Activated CD4-positive, alpha-beta T cell treated with anti-CD3 and anti-CD28 coated beads, Interleukin-2, amount 10 ng/mL, durations not matched to agents 7 days and 5 days (primary cell): ENCODE data around the gene CDC23. TPM values are rescaled to one million over a fixed set of nuclear protein-coding genes. Genes with fewer than 3 reads are reported as not detected.
A peak's percentile ranks its signal among the peaks of the same experiment; 100 is the strongest.
"Not testable (repeated sequence)": the region's sequence is repeated elsewhere in the genome, so short reads cannot be mapped to it uniquely, and the experiment has no call there.

Experiments used
- CTCF ChIA-PET: fragments of 350-600 bp; sonication (Branson Sonifier 250); formaldehyde crosslinking; loops from one replicate; lab custom pipeline; 2021; ENCODE audit warnings: antibody characterized with exemption; lab: Charles Lee
- POLR2A ChIA-PET: fragments of 350-600 bp; sonication (Branson Sonifier 250); formaldehyde crosslinking; loops from one replicate; lab custom pipeline; 2021; ENCODE audit warnings: antibody characterized with exemption; lab: Charles Lee
- DNase-seq: peaks from one replicate; pipeline ENCODE4 v3.0.0-alpha.2; 2020
- H3K27ac Mint-ChIP-seq: one replicate; pipeline ENCODE4 v1.8.0; 2021; ENCODE audit warnings: mild to moderate bottlenecking, moderate library complexity, mixed read lengths
- H3K27me3 Mint-ChIP-seq: one replicate; pipeline ENCODE4 v1.8.0; 2021; ENCODE audit warnings: mixed read lengths
- H3K36me3 Mint-ChIP-seq: one replicate; pipeline ENCODE4 v1.8.0; 2021; ENCODE audit warnings: low read depth, mixed read lengths
- H3K4me1 Mint-ChIP-seq: one replicate; pipeline ENCODE4 v1.8.0; 2021; ENCODE audit warnings: mixed read lengths
- H3K4me3 Mint-ChIP-seq: one replicate; pipeline ENCODE4 v1.8.0; 2021; ENCODE audit warnings: mild to moderate bottlenecking, moderate library complexity, mixed read lengths
- H3K9me3 Mint-ChIP-seq: one replicate; pipeline ENCODE4 v1.8.0; 2021; ENCODE audit warnings: mixed read lengths
- total RNA-seq, 2 experiments: library from RNA; stranded (reverse); gene quantifications; one replicate each; pipeline ENCODE4 v1.2.3, GENCODE V29; 2021

CDC23 gene, protein sequence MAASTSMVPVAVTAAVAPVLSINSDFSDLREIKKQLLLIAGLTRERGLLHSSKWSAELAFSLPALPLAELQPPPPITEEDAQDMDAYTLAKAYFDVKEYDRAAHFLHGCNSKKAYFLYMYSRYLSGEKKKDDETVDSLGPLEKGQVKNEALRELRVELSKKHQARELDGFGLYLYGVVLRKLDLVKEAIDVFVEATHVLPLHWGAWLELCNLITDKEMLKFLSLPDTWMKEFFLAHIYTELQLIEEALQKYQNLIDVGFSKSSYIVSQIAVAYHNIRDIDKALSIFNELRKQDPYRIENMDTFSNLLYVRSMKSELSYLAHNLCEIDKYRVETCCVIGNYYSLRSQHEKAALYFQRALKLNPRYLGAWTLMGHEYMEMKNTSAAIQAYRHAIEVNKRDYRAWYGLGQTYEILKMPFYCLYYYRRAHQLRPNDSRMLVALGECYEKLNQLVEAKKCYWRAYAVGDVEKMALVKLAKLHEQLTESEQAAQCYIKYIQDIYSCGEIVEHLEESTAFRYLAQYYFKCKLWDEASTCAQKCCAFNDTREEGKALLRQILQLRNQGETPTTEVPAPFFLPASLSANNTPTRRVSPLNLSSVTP
- total RNA-seq, result 10 to 100 TPM; 32.2 to 34.6 TPM

GRCh38 chr5:138213161-138214029 is at the start of gene CDC23:
CDC23 (minus strand) TSS chr5:138213323; CDS start chr5:138213312, 11 bp downstream.
- H3K4me1 Mint-ChIP-seq, result peaks cover 26% of the 10 kb centered on the region
- H3K36me3 Mint-ChIP-seq, result peaks cover 4% of the 10 kb centered on the region
- POLR2A ChIA-PET, result interaction anchor here (0.7 kb wide), 1 partner anchor 139 kb away, joined by 3 read pairs; the partner anchor contains the start of gene KDM3B
- CTCF ChIA-PET, result interaction anchor here (0.8 to 2.2 kb wide), 6 partner anchors 9 to 139 kb away, joined by 3 to 15 read pairs (median 4); partner anchors contain the start of gene KDM3B
- peak within 1 kb of the TSS; percentile 100 for H3K4me3 Mint-ChIP-seq
- peak; percentile 97 for DNase-seq
- no peaks in the 10 kb centered on the region for H3K27me3 Mint-ChIP-seq
- H3K9me3 Mint-ChIP-seq, result no peaks in the 10 kb centered on the region
- peak within 1 kb of the TSS; percentile 98 for H3K27ac Mint-ChIP-seq

- ChIA-PET POLR2A (no interaction called here), CTCF (interaction anchor here (1.1 kb wide), 1 partner anchor 12 kb away, joined by 3 read pairs; no protein-coding TSS in a partner anchor)
- Mint-ChIP-seq H3K4me1 (no peaks in the 10 kb centered on the region), H3K9me3 (no peaks in the 10 kb centered on the region), H3K4me3 (no peak overlapping the region), H3K36me3 (no peaks in the 10 kb centered on the region), H3K27me3 (peaks cover 2% of the 10 kb centered on the region), H3K27ac (no peak overlapping the region)
- DNase-seq, result no peak
Observed at GRCh38 chr5:138258704-138259292, 45.7 kb upstream of the CDC23 start.

DNA sequence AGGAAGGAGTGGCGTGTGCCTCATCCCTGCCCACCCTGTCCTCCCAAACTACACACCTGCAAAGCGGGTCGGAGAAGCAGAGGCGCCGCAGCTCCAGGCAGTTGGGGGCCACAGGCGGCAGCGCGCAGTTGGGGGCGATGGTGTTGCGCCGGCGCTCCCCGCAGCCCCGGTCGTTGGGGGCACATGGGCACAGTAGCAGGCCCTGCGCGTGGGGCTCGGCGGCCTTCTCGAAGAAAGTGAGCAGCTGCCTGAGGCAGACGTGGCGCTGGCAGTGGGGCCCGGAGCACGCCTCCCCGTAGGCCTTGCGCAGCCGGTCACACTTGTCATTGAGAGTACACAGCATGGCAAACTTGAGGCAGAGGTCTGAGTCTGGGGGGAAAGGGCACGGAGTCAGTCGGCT is 44.5 kb upstream of the CDC23 start:
- Mint-ChIP-seq H3K27me3 (peaks cover 2% of the 10 kb centered on the region), H3K36me3 (no peaks in the 10 kb centered on the region), H3K9me3 (no peaks in the 10 kb centered on the region), H3K4me3 (no peak overlapping the region), H3K27ac (no peak overlapping the region), H3K4me1 (no peaks in the 10 kb centered on the region)
- no peak for DNase-seq
- CTCF ChIA-PET, result no interaction called here
- POLR2A ChIA-PET, result no interaction called here

DNA sequence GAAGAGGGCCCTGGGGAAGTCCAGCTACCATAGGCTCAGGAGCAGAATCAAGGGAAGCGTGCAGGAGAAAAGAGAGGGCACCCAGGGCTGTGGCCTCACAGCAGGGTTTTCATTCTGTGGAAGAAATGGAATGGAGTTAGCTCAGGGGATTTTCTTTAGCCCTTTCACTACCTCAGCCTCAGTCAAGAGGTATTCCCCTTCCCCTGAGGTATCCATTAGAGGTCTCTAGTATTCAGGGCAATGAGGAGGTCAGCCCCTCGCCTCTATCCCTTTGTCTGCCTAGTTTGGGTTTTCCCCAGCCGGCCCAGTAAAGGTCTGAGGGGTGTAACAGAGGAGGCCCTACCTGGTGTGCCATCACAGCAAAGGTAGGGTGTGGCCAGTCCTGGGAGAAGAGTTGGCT is 39.8 kb upstream of the CDC23 start:
- H3K9me3 Mint-ChIP-seq, result no peaks in the 10 kb centered on the region
- POLR2A ChIA-PET, result no interaction called here
- H3K27me3 Mint-ChIP-seq, result peaks cover 2% of the 10 kb centered on the region
- no peak overlapping the region for H3K27ac Mint-ChIP-seq
- no peaks in the 10 kb centered on the region for H3K36me3 Mint-ChIP-seq
- CTCF ChIA-PET, result no interaction called here
- no peaks in the 10 kb centered on the region for H3K4me1 Mint-ChIP-seq
- no peak for DNase-seq
- no peak overlapping the region for H3K4me3 Mint-ChIP-seq

DNA sequence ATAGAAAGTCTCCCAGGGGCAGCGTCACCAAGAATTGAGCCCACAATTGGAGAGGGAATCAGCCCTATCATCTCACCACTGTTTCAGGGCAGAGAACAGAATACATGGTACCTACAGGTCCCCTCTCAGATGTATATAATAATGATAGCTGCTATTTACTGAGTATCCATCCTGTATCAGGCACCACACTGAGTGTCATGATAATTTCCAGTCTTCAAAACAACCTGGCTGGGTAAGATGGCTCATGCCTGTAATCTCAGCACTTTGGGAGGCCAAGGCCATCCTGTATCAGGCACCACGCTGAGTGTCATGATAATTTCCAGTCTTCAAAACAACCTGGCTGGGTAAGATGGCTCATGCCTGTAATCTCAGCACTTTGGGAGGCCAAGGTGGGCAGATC is 34.7 kb upstream of the CDC23 start:
- not testable (repeated sequence) for H3K4me3 Mint-ChIP-seq, H3K4me1 Mint-ChIP-seq

DNA sequence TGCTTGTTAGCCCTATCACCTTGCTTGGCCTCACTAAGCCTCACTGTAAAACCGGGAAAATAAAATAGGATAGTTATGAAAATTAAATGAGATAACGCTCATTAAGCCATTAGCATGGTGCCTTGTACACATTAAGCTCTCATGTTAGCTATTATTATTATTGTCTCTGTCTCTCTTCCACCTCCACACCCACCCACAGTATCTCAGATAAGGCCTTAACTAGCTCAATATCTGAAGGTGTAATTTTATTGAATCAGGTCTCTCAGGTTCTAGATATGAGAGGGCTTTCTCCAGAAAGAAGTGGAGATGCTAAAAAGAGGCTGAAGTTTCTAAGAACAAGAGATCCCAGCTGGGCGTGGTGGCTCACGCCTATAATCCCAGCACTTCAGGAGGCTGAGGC is 33.7 kb upstream of the CDC23 start:
- H3K4me3 Mint-ChIP-seq, result no peak overlapping the region
- H3K27ac Mint-ChIP-seq, result no peak overlapping the region
- no peaks in the 10 kb centered on the region for H3K4me1 Mint-ChIP-seq
- no peaks in the 10 kb centered on the region for H3K9me3 Mint-ChIP-seq
- CTCF ChIA-PET, result interaction anchor here (0.6 to 0.9 kb wide), 2 partner anchors 13 to 18 kb away, joined by 3 read pairs; no protein-coding TSS in a partner anchor
- H3K27me3 Mint-ChIP-seq, result peaks cover 30% of the 10 kb centered on the region
- no peak for DNase-seq
- no peaks in the 10 kb centered on the region for H3K36me3 Mint-ChIP-seq
- POLR2A ChIA-PET, result no interaction called here

More for the DNA sequence above, 34.7 kb upstream of the CDC23 start:
- CTCF ChIA-PET, H3K36me3 Mint-ChIP-seq, POLR2A ChIA-PET, H3K27ac Mint-ChIP-seq, H3K9me3 Mint-ChIP-seq, DNase-seq: not testable (repeated sequence)
- peaks cover 21% of the 10 kb centered on the region for H3K27me3 Mint-ChIP-seq

- ChIA-PET CTCF (interaction anchor here (0.6 to 1.2 kb wide), 3 partner anchors 13 to 106 kb away, joined by 3 to 4 read pairs (median 3); partner anchors contain the start of gene KDM3B), POLR2A (no interaction called here)
- Mint-ChIP-seq H3K4me1 (peaks cover 2% of the 10 kb centered on the region), H3K27me3 (peaks cover 33% of the 10 kb centered on the region), H3K4me3 (no peak overlapping the region), H3K9me3 (no peaks in the 10 kb centered on the region), H3K27ac (no peak overlapping the region), H3K36me3 (no peaks in the 10 kb centered on the region)
- DNase-seq, result no peak
Observed at GRCh38 chr5:138246334-138246733, 33.2 kb upstream of the CDC23 start.

- Mint-ChIP-seq H3K36me3 (no peaks in the 10 kb centered on the region), H3K27ac (no peak overlapping the region), H3K9me3 (no peaks in the 10 kb centered on the region), H3K4me1 (peaks cover 8% of the 10 kb centered on the region), H3K4me3 (no peak overlapping the region), H3K27me3 (peaks cover 39% of the 10 kb centered on the region)
- CTCF ChIA-PET, result interaction anchor here (1.2 kb wide), 1 partner anchor 106 kb away, joined by 4 read pairs; the partner anchor contains the start of gene KDM3B
- POLR2A ChIA-PET, result no interaction called here
- no peak for DNase-seq
Observed at GRCh38 chr5:138245717-138246116, 32.6 kb upstream of the CDC23 start.

GRCh38 chr5:138243794-138244193 is 30.7 kb upstream of the CDC23 start:
- POLR2A ChIA-PET, result no interaction called here
- H3K27me3 Mint-ChIP-seq, result peaks cover 52% of the 10 kb centered on the region

DNA sequence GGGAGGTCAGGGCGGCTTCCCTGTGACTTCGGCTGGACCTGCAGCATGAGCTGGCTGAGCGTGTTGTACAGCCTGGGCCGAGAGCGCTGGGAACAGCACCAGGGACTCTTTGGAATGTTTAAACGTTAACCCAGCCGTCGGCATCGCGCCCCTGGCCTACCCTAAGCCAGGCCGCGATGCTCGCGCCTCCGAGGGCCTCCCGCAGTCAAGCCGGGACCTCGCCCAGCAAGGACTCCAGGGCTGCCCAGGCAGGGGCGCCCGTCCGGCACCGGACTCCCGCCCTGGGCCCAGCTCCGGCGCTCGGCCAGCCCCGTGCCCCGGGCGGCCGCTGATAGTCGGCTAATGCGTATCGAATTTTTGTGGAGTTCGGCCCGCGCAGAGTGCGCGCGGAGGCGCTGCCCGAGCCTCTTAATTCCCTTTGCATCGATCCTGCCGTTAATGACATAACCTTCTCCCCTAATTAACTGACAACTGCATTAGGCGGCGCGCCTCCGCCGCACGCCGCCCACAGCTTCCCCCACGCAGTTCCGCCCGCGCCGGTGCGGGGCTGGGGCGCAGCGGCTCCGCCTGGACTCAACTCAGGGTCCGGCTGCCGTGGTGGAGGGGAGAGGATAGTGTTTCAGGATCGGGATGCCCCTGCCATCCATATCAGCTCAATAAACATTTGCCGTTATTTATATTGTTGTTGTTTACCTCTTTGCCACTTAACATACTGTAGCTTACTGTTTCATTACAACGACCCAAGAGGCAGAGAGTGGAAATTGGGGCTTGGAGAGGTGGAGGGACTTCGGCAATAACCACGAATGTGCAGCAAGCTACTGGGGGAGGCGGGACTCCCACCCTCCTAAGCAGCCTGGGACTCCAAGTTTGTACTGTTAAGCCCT is 28.8 kb upstream of the CDC23 start:
- H3K9me3 Mint-ChIP-seq, result no peaks in the 10 kb centered on the region
- H3K4me1 Mint-ChIP-seq, result peaks cover 11% of the 10 kb centered on the region
- H3K36me3 Mint-ChIP-seq, result no peaks in the 10 kb centered on the region
- peaks cover 52% of the 10 kb centered on the region for H3K27me3 Mint-ChIP-seq
- ChIA-PET CTCF (interaction anchor here (1.0 to 1.9 kb wide), 4 partner anchors 10 to 111 kb away, joined by 3 to 8 read pairs (median 4); partner anchors contain the start of gene KDM3B), POLR2A (interaction anchor here (0.6 kb wide), 1 partner anchor 21 kb away, joined by 6 read pairs; no protein-coding TSS in a partner anchor)
- DNase-seq, result no peak
- no peak overlapping the region for H3K4me3 Mint-ChIP-seq
- H3K27ac Mint-ChIP-seq, result no peak overlapping the region

More at GRCh38 chr5:138243794-138244193, 30.7 kb upstream of the CDC23 start:
- H3K9me3 Mint-ChIP-seq, result no peaks in the 10 kb centered on the region
- no peak overlapping the region for H3K4me3 Mint-ChIP-seq
- CTCF ChIA-PET, result interaction anchor here (0.6 to 1.5 kb wide), 5 partner anchors 8 to 108 kb away, joined by 3 to 5 read pairs (median 4); no protein-coding TSS in a partner anchor
- H3K4me1 Mint-ChIP-seq, result peaks cover 11% of the 10 kb centered on the region
- H3K36me3 Mint-ChIP-seq, result no peaks in the 10 kb centered on the region
- DNase-seq, result no peak
- no peak overlapping the region for H3K27ac Mint-ChIP-seq
